NCI-H128 (cell line): ENCODE data around the gene GRIK4.

Experiments used
- DNase-seq: peaks from one replicate; lab custom pipeline; 2025; ENCODE audit not compliant: unreplicated experiment; lab: John Stamatoyannopoulos, UW

The GRIK4 gene

DNA sequence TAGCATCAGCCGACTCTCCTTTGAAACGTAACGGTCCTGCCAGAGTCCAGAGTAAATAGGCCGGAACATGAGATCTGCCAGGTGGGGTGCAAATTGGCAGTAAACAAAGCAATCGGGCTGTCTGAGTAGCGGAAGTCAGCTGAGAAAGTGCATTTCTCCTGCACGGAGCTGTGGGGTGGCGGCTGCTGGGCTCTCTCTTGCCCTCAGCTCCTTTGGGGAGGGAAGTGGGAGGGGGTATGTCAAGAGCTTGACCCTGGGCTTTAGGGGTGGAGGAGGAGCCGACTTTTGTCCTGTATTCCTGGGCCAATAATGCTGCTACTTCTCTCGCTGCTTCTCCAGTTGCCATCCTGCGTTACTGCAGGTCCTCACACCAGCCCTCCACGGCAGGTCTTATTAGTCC, 11.6 kb downstream of the GRIK4 start:
- no peak for DNase-seq

DNA sequence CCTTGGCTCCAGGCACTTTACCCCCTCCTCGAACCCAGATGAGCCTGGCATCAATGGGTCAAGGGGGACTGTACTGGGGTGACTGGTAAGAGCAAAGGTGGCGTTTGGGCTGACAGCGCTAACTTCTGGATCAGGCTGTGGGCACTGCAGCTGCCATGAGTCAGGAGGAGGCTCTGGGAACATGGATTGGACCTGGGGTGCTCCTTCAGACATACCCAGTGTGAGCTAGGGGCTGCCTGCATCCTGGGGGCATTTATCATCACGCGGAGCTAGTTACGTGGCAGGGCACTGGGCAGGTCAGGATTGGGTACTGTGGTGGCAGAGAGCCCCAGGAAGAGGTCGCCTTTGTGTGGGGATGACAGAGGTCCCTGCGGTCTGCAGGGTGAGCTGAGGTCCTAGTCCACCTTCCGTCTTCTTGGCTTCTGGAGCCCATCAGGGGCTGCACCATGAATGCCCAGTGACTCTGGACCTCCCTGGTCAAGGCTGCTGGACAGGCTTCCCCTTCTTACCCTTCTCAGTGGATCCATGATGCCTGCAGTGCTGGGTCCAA, 13.1 kb downstream of the GRIK4 start:
- DNase-seq = no peak

DNA sequence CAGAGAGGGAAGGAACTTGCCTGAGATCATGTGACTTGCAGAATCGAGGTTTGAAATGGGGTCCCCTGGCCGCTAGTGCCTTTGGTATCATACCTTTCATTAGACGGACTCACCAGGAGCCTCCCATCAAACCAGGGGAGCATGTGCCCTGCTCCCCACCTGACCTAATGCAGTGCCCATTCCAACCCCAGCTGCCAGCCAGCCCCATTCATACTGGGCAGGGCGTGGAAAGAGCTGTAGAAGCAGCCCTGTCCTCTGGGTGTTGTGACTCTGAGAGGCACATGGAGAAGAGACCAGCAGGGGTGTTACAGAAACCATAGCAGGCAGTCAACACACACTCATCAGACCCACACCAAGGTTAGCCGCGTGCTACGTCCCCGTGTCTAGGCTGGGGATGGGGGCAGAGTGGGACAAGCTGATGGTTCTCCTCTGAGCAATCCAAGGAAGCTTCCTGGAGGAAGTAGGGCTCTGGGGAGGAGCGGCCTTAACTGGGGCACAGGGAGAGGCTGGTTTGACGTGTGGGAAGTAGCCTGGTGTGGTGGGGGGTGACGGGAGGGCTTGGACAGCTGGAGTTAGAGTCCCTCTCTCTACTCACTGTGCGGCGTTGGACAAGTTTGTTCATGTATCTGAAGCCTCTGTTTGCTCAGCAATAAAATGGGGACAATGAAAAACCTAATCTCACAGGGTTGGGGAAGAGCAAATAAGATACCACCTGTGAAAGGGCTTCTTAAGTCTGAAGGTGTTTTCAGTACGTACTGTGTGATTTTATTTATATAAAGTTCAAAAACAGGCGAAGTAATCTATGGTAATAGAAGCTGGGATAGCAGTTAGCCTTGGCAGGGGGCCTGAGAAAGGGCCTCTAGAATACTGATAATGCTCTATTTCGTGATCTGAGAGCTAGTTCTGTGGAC, 14.0 kb downstream of the GRIK4 start:
- no peak for DNase-seq

- no peak for DNase-seq
These were observed 14.7 kb downstream of the GRIK4 start for GRCh38 chr11:120526241-120526640.

GRCh38 chr11:120527111-120527761, 15.7 kb downstream of the GRIK4 start:
- DNase-seq = no peak

- DNase-seq = no peak
These were observed 17.2 kb downstream of the GRIK4 start for GRCh38 chr11:120528749-120529148.

- DNase-seq = no peak
These were observed 17.7 kb downstream of the GRIK4 start for GRCh38 chr11:120529214-120529613.

- no peak for DNase-seq
These were observed 18.4 kb downstream of the GRIK4 start for GRCh38 chr11:120529911-120530310.

GRCh38 chr11:120532082-120532831, 20.7 kb downstream of the GRIK4 start:
- DNase-seq = no peak

- DNase-seq = no peak
These were observed 21.3 kb downstream of the GRIK4 start for GRCh38 chr11:120532832-120533196.

GRCh38 chr11:120536091-120536796, 24.7 kb downstream of the GRIK4 start:
- no peak for DNase-seq

GRCh38 chr11:120536797-120537169, 25.2 kb downstream of the GRIK4 start:
- DNase-seq = no peak

- no peak for DNase-seq
These were observed 26.4 kb downstream of the GRIK4 start for GRCh38 chr11:120537996-120538395.

- no peak for DNase-seq
These were observed 27.2 kb downstream of the GRIK4 start for GRCh38 chr11:120538707-120539106.

DNA sequence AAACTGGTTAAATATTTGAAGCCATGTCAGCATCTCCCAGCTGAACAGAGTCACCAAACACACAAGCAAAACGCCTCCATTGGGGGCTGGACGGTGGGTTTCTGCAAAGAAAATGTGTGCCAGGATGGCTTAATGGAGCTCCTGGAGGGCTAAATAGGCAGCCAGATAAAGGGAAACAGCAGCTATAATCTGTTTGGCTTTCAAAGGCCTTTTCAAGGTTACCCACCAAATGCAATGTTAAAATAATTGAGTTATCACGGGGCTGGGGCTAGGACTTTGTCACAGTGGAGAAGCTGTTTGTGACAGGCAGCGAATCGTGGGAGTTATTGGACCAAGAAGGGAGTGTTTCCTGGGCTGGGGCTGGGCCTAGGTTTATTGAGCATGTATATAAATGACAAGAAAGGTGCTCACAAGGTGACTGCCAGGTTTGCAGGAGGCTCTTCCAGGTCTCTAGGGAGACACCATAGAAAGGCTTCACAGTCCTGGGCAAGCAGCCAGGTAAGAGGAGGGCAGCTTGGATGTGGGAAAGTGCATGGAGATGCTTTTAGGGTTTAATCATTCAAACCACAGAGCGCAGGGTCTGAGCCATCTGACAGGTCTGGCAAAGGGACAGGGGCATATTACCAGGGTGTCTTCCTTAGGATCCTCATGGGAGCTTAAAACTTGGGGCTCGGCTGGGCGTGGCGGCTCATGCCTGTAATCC, 28.3 kb downstream of the GRIK4 start:
- DNase-seq = no peak

DNA sequence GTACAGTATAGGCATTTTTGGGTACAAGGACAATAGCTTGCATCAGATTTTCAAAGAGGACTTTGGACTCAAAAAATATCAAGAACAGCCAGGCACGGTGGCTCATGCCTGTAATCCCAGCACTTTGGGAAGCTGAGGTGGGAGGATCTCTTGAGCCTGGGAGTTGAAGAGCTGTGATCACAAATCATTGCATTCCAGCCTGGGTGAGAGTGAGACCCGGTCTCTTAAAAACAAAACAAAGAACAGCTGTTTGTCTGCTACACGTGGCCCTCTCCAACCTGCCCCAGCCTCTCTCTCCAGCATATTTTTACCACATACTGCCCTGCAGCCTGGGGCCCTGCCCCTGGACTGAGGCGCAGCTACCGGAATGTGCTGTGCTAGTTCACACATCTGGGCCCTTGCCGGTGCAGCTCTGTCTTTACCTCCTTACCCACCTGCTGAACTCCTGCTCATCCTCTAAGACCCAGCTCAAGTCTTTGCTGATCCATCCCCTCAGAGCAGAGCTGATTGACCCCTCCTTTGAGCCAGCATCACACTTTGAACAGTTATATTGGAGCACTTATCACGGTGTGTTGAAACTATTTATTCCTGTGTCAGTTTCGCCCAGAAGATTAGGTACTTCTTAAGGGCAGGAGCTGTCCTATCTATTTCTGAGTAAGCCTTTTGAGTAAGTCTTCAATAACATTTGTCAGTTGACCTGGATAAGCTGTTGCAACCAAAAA, 29.4 kb downstream of the GRIK4 start:
- DNase-seq = no peak

DNA sequence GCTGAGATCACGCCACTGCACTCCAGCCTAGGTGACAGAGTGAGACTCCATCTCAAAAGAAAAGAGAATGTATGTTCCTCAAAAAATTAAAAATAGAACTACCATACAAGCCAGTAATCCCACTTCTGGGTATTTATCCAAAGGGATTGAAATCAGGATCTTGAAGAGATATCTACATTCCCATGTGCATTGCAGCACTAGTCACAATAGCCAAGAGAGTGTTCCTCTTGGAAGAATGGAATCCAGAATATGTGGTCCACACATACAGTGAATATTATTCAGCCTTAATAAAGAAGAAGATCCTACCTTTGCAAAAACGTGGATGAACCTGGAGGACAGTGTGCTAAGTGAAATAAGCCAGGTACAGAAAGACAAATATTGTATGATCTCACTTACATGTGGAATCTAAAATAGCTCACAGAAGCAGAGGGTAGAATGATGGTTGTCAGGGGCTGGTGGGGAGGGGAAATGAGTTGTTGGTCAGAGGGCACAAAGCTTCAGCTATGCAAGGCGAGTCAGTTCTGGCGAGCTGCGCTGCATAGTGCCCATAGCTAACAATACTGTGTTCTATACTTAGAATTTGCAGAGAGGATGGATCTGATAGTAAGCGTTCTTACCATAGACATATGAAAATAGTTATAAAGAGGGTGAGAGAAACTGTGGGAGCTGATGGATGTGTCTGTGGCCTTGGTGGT, 32.1 kb downstream of the GRIK4 start:
- DNase-seq = no peak

DNA sequence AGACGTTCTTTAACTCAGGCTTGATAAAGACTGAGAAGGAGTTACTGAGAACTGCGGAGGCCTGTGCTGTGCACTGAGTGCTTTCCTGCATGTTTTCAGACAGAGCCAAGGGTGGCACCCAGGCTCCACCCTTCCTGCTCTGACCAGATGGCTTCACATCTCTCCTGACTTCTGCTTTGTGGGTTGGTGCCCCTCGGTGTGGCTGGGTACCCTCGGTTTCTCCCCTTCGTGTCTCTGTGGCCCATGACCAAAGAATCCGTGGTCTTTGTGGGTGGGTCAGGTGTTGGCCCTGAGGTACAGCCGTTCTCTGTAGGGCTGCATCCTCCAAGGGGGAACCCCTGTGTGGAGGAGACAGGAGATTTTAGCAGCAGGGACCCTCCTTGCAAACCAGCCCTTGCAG, 34.3 kb downstream of the GRIK4 start:
- DNase-seq = no peak
